SK-N-SH (cell line): ENCODE data around the gene INO80.

ENCODE experiments used
- CTCF ChIP-seq: fragments of 200-600 bp; sonication (generic); IDR thresholded peaks from 2 replicates; pipeline ENCODE4 v1.6.1; 2017; ENCODE audit warnings: antibody characterized with exemption, mild to moderate bottlenecking, moderate library complexity
- GABPA ChIP-seq: IDR thresholded peaks from 2 replicates; pipeline ENCODE4 v1.4.0; 2012; ENCODE audit warnings: low read depth, mild to moderate bottlenecking
- GATA2 ChIP-seq: sonication (generic); formaldehyde crosslinking; IDR thresholded peaks from 2 replicates; pipeline ENCODE4 v1.5.0; 2020; ENCODE audit warnings: mild to moderate bottlenecking, missing genetic modification reagents
- JUND ChIP-seq: IDR thresholded peaks from 2 replicates; pipeline ENCODE4 v1.4.0; 2012
- POLR2AphosphoS5 ChIP-seq: IDR thresholded peaks from 2 replicates; pipeline ENCODE4 v1.6.1; 2012; ENCODE audit warnings: low read depth, low read length
- RCOR1 ChIP-seq: fragments of 150-350 bp; IDR thresholded peaks from 2 replicates; pipeline ENCODE4 v1.6.1; 2017; ENCODE audit warnings: antibody characterized with exemption, low read length
- REST ChIP-seq: IDR thresholded peaks from 2 replicates; pipeline ENCODE4 v1.6.1; 2012; ENCODE audit warnings: mild to moderate bottlenecking, low read depth, low read length, moderate library complexity
- TAF1 ChIP-seq: IDR thresholded peaks from 2 replicates; pipeline ENCODE4 v1.6.1; 2012; ENCODE audit warnings: low read depth, mild to moderate bottlenecking, low read length, moderate library complexity, borderline replicate concordance
- TCF12 ChIP-seq: IDR thresholded peaks from 2 replicates; pipeline ENCODE4 v1.4.0; 2012
- YY1 ChIP-seq: IDR thresholded peaks from 2 replicates; pipeline ENCODE4 v1.4.0; 2012; ENCODE audit warnings: low read depth, mild to moderate bottlenecking
- ZBTB33 ChIP-seq: IDR thresholded peaks from 2 replicates; pipeline ENCODE4 v1.4.0; 2012; ENCODE audit warnings: low read depth, borderline replicate concordance

GRCh38 chr15:40960151-40960885 lies 155.8 kb downstream of the INO80 start:
- no peak for TF ChIP-seq GATA2 (CRISPR knock-in tag)
- TF ChIP-seq CTCF: no peak
- no peak for TF ChIP-seq TAF1
- no peak for TF ChIP-seq YY1
- no peak for TF ChIP-seq RCOR1
- no peak for TF ChIP-seq REST
- no peak for TF ChIP-seq GABPA
- TF ChIP-seq JUND: no peak
- TF ChIP-seq POLR2AphosphoS5: no peak
- no peak for TF ChIP-seq ZBTB33
- no peak for TF ChIP-seq TCF12
